IMR-90 (cell line): ENCODE measurements around the gene AVPI1.

Source experiments
- BHLHE40 ChIP-seq: fragments of 150-350 bp; IDR thresholded peaks from 2 replicates; pipeline ENCODE4 v1.6.1; 2016; ENCODE audit warnings: mild to moderate bottlenecking, low read depth, low read length
- CEBPB ChIP-seq: IDR thresholded peaks from 2 replicates; pipeline ENCODE4 v1.6.1; 2012; ENCODE audit warnings: low read depth, low read length, improper control_type of control experiment
- CHD1 ChIP-seq: IDR thresholded peaks from 2 replicates; pipeline ENCODE4 v1.6.1; 2012; ENCODE audit warnings: low read depth, low read length, improper control_type of control experiment
- CTCF ChIP-seq: conservative IDR thresholded peaks from 2 replicates; pipeline ENCODE4 v1.5.1; 2012; ENCODE audit warnings: mild to moderate bottlenecking, low read depth, low read length, improper control_type of control experiment
- ELK1 ChIP-seq: fragments of 150-350 bp; IDR thresholded peaks from 2 replicates; pipeline ENCODE4 v1.6.1; 2016; ENCODE audit warnings: low read depth, mild to moderate bottlenecking, low read length, moderate library complexity, borderline replicate concordance
- MAFK ChIP-seq: IDR thresholded peaks from 2 replicates; pipeline ENCODE4 v1.6.1; 2012; ENCODE audit warnings: low read depth, low read length, improper control_type of control experiment
- MAZ ChIP-seq: IDR thresholded peaks from 2 replicates; pipeline ENCODE4 v1.6.1; 2012; ENCODE audit warnings: low read depth, mild to moderate bottlenecking, low read length, improper control_type of control experiment, moderate library complexity, borderline replicate concordance
- NFE2L2 ChIP-seq: fragments of 150-350 bp; IDR thresholded peaks from 2 replicates; pipeline ENCODE4 v1.6.1; 2016; ENCODE audit warnings: low read depth, mild to moderate bottlenecking, low read length
- POLR2A ChIP-seq: IDR thresholded peaks from 2 replicates; pipeline ENCODE4 v1.6.1; 2012; ENCODE audit warnings: mild to moderate bottlenecking, low read depth, low read length
- RAD21 ChIP-seq: IDR thresholded peaks from 2 replicates; pipeline ENCODE4 v1.6.1; 2012; ENCODE audit warnings: low read length, improper control_type of control experiment
- RCOR1 ChIP-seq: IDR thresholded peaks from 2 replicates; pipeline ENCODE4 v1.6.1; 2012; ENCODE audit warnings: mild to moderate bottlenecking, low read length, improper control_type of control experiment; ENCODE audit not compliant: insufficient replicate concordance
- RFX5 ChIP-seq: IDR thresholded peaks from 2 replicates; pipeline ENCODE4 v1.8.0; 2012; ENCODE audit warnings: low read depth, mild to moderate bottlenecking, low read length, moderate library complexity
- USF2 ChIP-seq: fragments of 150-350 bp; IDR thresholded peaks from 2 replicates; pipeline ENCODE4 v1.6.1; 2017; ENCODE audit warnings: mild to moderate bottlenecking, antibody characterized with exemption, low read length, low read depth

- TF ChIP-seq CTCF (no peak), USF2 (no peak), RCOR1 (no peak), POLR2A (no peak), MAFK (no peak), CHD1 (no peak), MAZ (no peak), RFX5 (no peak), BHLHE40 (no peak), NFE2L2 (no peak), ELK1 (no peak), CEBPB (no peak), RAD21 (no peak)
Observed at GRCh38 chr10:97635577-97635976, 51.5 kb downstream of the AVPI1 start.
